Spleen (tissue), 11 donors: ENCODE measurements around the gene IRF6. TPM values are rescaled to one million over a fixed set of nuclear protein-coding genes. Genes with fewer than 3 reads are reported as not detected.

Experiments used
- DNase-seq: peaks from one replicate; pipeline ENCODE4 v3.0.0-alpha.2; 2020
- H3K27ac ChIP-seq, 8 donors: fragments of 200-600 bp; sonication (generic) in 7 of 8; 1 replicate in 4 of 8; 2 replicates in 4 of 8; pipeline versions ENCODE4 v1.5.0 to v1.8.0; 2016 to 2021; ENCODE audit warnings: inconsistent platforms in 4 of 8, mild to moderate bottlenecking in 4 of 8, moderate library complexity in 1 of 8
- H3K27me3 ChIP-seq, 7 donors: fragments of 200-600 bp; sonication (generic) in 6 of 7; replicated peaks in 1 of 7; 1 replicate in 4 of 7; 2 replicates in 3 of 7; pipeline versions ENCODE4 v1.5.0 to v1.8.0; 2016 to 2021; ENCODE audit warnings: inconsistent platforms in 3 of 7, mild to moderate bottlenecking in 1 of 7
- H3K36me3 ChIP-seq, 6 donors: fragments of 200-600 bp; sonication (generic) in 5 of 6; 1 replicate in 4 of 6; 2 replicates in 2 of 6; pipeline versions ENCODE4 v1.5.0 to v1.8.0; 2016 to 2021; ENCODE audit warnings: inconsistent platforms in 2 of 6
- H3K4me1 ChIP-seq, 6 donors: fragments of 200-600 bp; sonication (generic) in 5 of 6; 1 replicate in 3 of 6; 2 replicates in 3 of 6; pipeline versions ENCODE4 v1.5.0 to v1.8.0; 2016 to 2021; ENCODE audit warnings: inconsistent platforms in 3 of 6
- H3K4me3 ChIP-seq, 8 donors: fragments of 200-600 bp; sonication (generic) in 7 of 8; 1 replicate in 4 of 8; 2 replicates in 4 of 8; pipeline versions ENCODE4 v1.5.0 to v1.8.0; 2016 to 2021; ENCODE audit warnings: inconsistent platforms in 4 of 8, mild to moderate bottlenecking in 4 of 8, moderate library complexity in 2 of 8
- H3K9me3 ChIP-seq, 8 donors: fragments of 200-600 bp; sonication (generic) in 7 of 8; 1 replicate in 4 of 8; 2 replicates in 4 of 8; pipeline versions ENCODE4 v1.5.0 to v1.8.0; 2016 to 2021; ENCODE audit warnings: inconsistent platforms in 4 of 8
- POLR2A ChIP-seq, 3 donors: fragments of 450-650 bp; IDR thresholded peaks; one replicate each; pipeline ENCODE4 v1.5.1; 2017; ENCODE audit warnings: antibody characterized with exemption in 3 of 3, mild to moderate bottlenecking in 1 of 3
- POLR2AphosphoS5 ChIP-seq, 3 donors: sonication (generic); formaldehyde crosslinking; IDR thresholded peaks; one replicate each; pipeline ENCODE4 v1.5.1; 2017; ENCODE audit warnings: antibody characterized with exemption in 3 of 3
- WGBS, 5 donors: extraction: QIAGEN DNeasy Blood & Tissue Kit in 3 of 5; methylation state at CpG; one replicate each; pipeline versions ENCODE4 v1.1.5 to v1.1.7; 2013 to 2018; 5-methylcytosine and 5-hydroxymethylcytosine counted together
- intact Hi-C: fragments of 100-400 bp; cut with DNase I; formaldehyde crosslinking; loops from one replicate; pipeline ENCODE4 v1.15.0; 2023; ENCODE audit warnings: low total_unique reads
- polyA plus RNA-seq, 3 donors: library from polyadenylated mRNA; stranded (reverse); fragments of 200-250 nt; gene quantifications; one replicate each; pipeline ENCODE4 v1.2.1, GENCODE V29; 2013
- total RNA-seq, 7 donors: library from RNA; depleted of rRNA in 3 of 7; stranded (reverse); fragments of >200 nt in 3 of 7; fragmentation: NEBNext Ultra II Directional in 4 of 7; extraction: Animal tissue kit (Norgen Biotek cat#: 25700) in 4 of 7; gene quantifications; one replicate each; pipeline versions ENCODE4 v1.1.0 to v1.2.1, GENCODE V29; 2016 to 2021
- TF ChIP-seq, protein P1 (sequence below), 11 experiments: fragments of 200-600 bp in 7 of 11; fragments of 450-650 bp in 4 of 11; sonication (generic) in 4 of 11; IDR thresholded peaks in 8 of 11; conservative IDR thresholded peaks in 3 of 11; 1 replicate in 7 of 11; 2 replicates in 4 of 11; pipeline versions ENCODE4 v1.4.0 to v1.8.0; 2016 to 2021; ENCODE audit warnings: antibody characterized with exemption in 11 of 11, inconsistent platforms in 4 of 11, mild to moderate bottlenecking in 1 of 11
- donor health status: healthy with polysubstance abuse.
- donor health status: DM: no; HTN: no; CAD: no; lungs with moderate emphysema.
- donor health status: DM: no; HTN: no; CAD: no.
- donor health status: Bipolar disorder and iron deficiency.
- donor health status: healthy.
- donor health status: DM: no; HTN: no; CAD: no.
- donor health status: DM: yes; HTN: yes; CAD: no.

IRF6 gene
- total and polyA plus RNA-seq, 10 donors: 0.59 to 5.6 (median 3.4) TPM

- no peak for DNase-seq
- Histone ChIP-seq H3K27ac (no peak overlapping the region), H3K36me3 (no peaks in the 10 kb centered on the region), H3K9me3 (no peaks in the 10 kb centered on the region), H3K27me3 (peaks cover 0 to 6% (median 0%) of the 10 kb centered on the region in 7 donors), H3K4me1 (no peaks in the 10 kb centered on the region), H3K4me3 (no peak overlapping the region)
- intact Hi-C loops: no loop called here
- TF ChIP-seq, protein P1, sequence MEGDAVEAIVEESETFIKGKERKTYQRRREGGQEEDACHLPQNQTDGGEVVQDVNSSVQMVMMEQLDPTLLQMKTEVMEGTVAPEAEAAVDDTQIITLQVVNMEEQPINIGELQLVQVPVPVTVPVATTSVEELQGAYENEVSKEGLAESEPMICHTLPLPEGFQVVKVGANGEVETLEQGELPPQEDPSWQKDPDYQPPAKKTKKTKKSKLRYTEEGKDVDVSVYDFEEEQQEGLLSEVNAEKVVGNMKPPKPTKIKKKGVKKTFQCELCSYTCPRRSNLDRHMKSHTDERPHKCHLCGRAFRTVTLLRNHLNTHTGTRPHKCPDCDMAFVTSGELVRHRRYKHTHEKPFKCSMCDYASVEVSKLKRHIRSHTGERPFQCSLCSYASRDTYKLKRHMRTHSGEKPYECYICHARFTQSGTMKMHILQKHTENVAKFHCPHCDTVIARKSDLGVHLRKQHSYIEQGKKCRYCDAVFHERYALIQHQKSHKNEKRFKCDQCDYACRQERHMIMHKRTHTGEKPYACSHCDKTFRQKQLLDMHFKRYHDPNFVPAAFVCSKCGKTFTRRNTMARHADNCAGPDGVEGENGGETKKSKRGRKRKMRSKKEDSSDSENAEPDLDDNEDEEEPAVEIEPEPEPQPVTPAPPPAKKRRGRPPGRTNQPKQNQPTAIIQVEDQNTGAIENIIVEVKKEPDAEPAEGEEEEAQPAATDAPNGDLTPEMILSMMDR (IDR thresholded peaks at IDR 0.05 in 8 of 11, conservative IDR thresholded peaks at IDR 0.05 in 3 of 11): no peak
- TF ChIP-seq POLR2A (IDR thresholded peaks at IDR 0.05): no peak
- 81 to 94% (median 83%) methylated on average over 4 of the region's 4 CpGs for WGBS, 5 donors
These were observed 8.0 kb upstream of the IRF6 start for GRCh38 chr1:209813902-209814301.

DNA sequence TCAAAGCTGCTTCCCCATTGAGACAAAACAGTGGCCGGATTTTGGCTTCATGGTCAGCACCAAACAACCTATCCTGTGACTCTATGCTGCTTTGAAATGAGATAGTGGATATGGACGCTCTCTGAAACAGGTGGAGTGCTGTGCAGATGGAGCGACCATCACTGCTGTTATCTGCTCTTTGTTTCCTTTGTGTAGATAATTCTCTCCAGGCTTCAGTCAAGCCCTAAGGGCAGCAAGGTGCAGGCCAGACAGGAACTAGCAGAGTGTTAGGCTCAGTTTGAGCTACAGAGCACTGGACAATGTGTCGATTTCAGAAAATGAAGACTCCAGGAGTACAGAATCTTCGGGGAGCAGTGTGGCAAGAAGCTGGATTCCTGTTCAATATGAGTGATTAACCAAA is 4.8 kb upstream of the IRF6 start:
- peaks cover 0 to 3% (median 0%) of the 10 kb centered on the region in 7 donors for H3K27me3 ChIP-seq
- H3K4me1 ChIP-seq: peaks cover 0 to 11% (median 7%) of the 10 kb centered on the region in 6 donors
- no peak overlapping the region for H3K4me3 ChIP-seq
- WGBS, 5 donors: 77 to 93% (median 89%) methylated on average over 5 of the region's 5 CpGs
- H3K36me3 ChIP-seq: no peaks in the 10 kb centered on the region
- intact Hi-C loops: no loop called here
- DNase-seq: no peak
- H3K27ac ChIP-seq: no peak overlapping the region
- no peak for TF ChIP-seq POLR2AphosphoS5 (IDR thresholded peaks at IDR 0.05)
- TF ChIP-seq, protein P1 (IDR thresholded peaks at IDR 0.05 in 8 of 11, conservative IDR thresholded peaks at IDR 0.05 in 3 of 11): no peak
- TF ChIP-seq POLR2A (IDR thresholded peaks at IDR 0.05): no peak
- H3K9me3 ChIP-seq: no peaks in the 10 kb centered on the region

- TF ChIP-seq, protein P1 (IDR thresholded peaks at IDR 0.05 in 8 of 11, conservative IDR thresholded peaks at IDR 0.05 in 3 of 11): no peak
- TF ChIP-seq POLR2AphosphoS5 (IDR thresholded peaks at IDR 0.05): no peak
- TF ChIP-seq POLR2A (IDR thresholded peaks at IDR 0.05): no peak
- intact Hi-C loops: no loop called here
These were observed 3.7 kb upstream of the IRF6 start for GRCh38 chr1:209809611-209810010.

DNA sequence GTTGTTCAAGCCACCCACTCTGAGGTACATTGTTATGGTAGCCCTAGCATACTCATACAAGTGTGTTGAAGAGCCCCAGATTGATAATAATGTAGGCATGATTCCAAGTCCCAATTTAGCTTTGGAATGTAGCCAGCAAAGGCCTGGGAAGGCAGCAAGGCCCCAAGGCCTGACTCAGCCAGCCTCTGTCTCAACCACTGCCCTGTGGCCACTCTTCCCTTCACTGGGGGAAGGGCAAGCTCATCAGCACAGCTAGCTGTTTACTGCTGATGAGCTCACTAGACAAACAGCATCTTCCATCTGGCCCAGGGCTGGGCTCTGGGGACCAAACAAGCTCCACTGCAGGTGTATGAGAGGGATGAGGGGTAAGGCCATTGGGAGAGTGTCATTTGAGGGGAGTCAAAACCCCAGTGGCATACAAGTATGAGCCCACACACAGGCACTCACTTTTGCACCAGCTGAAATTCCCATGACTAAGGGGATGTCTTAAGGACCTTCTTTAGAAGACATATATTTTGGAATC is 2.2 kb upstream of the IRF6 start:
- Histone ChIP-seq H3K4me1 (peaks cover 0 to 19% (median 13%) of the 10 kb centered on the region in 6 donors), H3K27me3 (peaks cover 0 to 16% (median 0%) of the 10 kb centered on the region in 7 donors), H3K9me3 (no peaks in the 10 kb centered on the region), H3K4me3 (no peak overlapping the region), H3K36me3 (no peaks in the 10 kb centered on the region), H3K27ac (no peak overlapping the region)
- TF ChIP-seq, protein P1 (IDR thresholded peaks at IDR 0.05 in 8 of 11, conservative IDR thresholded peaks at IDR 0.05 in 3 of 11): no peak
- intact Hi-C loops: no loop called here
- DNase-seq: no peak

More at GRCh38 chr1:209809611-209810010, 3.7 kb upstream of the IRF6 start:
- Histone ChIP-seq H3K27ac (no peak overlapping the region), H3K9me3 (no peaks in the 10 kb centered on the region), H3K4me1 (peaks cover 0 to 19% (median 13%) of the 10 kb centered on the region in 6 donors), H3K4me3 (no peak overlapping the region), H3K36me3 (no peaks in the 10 kb centered on the region), H3K27me3 (peaks cover 0 to 11% (median 0%) of the 10 kb centered on the region in 7 donors)
- DNase-seq: no peak
- 85 to 96% (median 88%) methylated on average over 4 of the region's 4 CpGs for WGBS, 5 donors
